CD4-positive, alpha-beta T cell treated with Interleukin-15 for 4 hours (primary cell): ENCODE data around the gene SERPINF2.
"Not testable (repeated sequence)": the region's sequence is repeated elsewhere in the genome, so short reads cannot be mapped to it uniquely, and the experiment has no call there.

Experiments
- DNase-seq: peaks from one replicate; pipeline ENCODE4 v3.0.0-alpha.2; 2020; ENCODE audit warnings: low spot score

The SERPINF2 gene

GRCh38 chr17:1716076-1716911 lies 26.4 kb upstream of the SERPINF2 start:
- peak; percentile 100 for DNase-seq

- peak; percentile 91 for DNase-seq
Measured at GRCh38 chr17:1716912-1717695, 25.6 kb upstream of the SERPINF2 start.

- no peak for DNase-seq
Measured at GRCh38 chr17:1718362-1719165, 24.1 kb upstream of the SERPINF2 start.

GRCh38 chr17:1720856-1721386 lies 21.8 kb upstream of the SERPINF2 start:
- DNase-seq = peak; percentile 75

- DNase-seq = not testable (repeated sequence)
Measured at GRCh38 chr17:1722022-1722421, 20.6 kb upstream of the SERPINF2 start.

- DNase-seq = peak; percentile 79
Measured at GRCh38 chr17:1724351-1724868, 18.3 kb upstream of the SERPINF2 start, which contains the start of gene WDR81. Gene WDR81 (plus strand): TSS chr17:1724704. CDS start chr17:1724960, 256 bp downstream.

GRCh38 chr17:1724869-1725641 lies 17.6 kb upstream of the SERPINF2 start:
- no peak for DNase-seq

GRCh38 chr17:1725642-1726511 lies 16.8 kb upstream of the SERPINF2 start:
- no peak for DNase-seq

- no peak for DNase-seq
Measured at GRCh38 chr17:1726626-1727257, 15.9 kb upstream of the SERPINF2 start.

GRCh38 chr17:1727258-1727789 lies 15.3 kb upstream of the SERPINF2 start:
- DNase-seq = no peak

GRCh38 chr17:1727876-1728630 lies 14.6 kb upstream of the SERPINF2 start:
- no peak for DNase-seq

GRCh38 chr17:1729966-1730325 lies 12.7 kb upstream of the SERPINF2 start:
- DNase-seq = no peak

GRCh38 chr17:1730326-1731193 lies 12.1 kb upstream of the SERPINF2 start:
- no peak for DNase-seq

- DNase-seq = no peak
Measured at GRCh38 chr17:1731194-1731506, 11.5 kb upstream of the SERPINF2 start.

GRCh38 chr17:1732241-1732832 lies 10.3 kb upstream of the SERPINF2 start:
- DNase-seq = no peak

GRCh38 chr17:1732833-1733321 lies 9.8 kb upstream of the SERPINF2 start:
- DNase-seq = no peak

- no peak for DNase-seq
Measured at GRCh38 chr17:1733759-1734158, 8.9 kb upstream of the SERPINF2 start.
